Right cardiac atrium (tissue), 5 donors: ENCODE results near the gene CTPS2. TPM values are rescaled to one million over a fixed set of nuclear protein-coding genes. Genes with fewer than 3 reads are reported as not detected.
A peak's percentile ranks its signal among the peaks of the same experiment; 100 is the strongest.

Experiments
- ATAC-seq, 2 donors: fragments of 200-7000 bp; cut with Tn5 transposase; one replicate each; pipeline versions ENCODE4 v1.8.0 to v1.9.1; 2020; ENCODE audit warnings: moderate library complexity in 2 of 2, mild to moderate bottlenecking in 1 of 2
- DNase-seq, 3 donors: peaks; one replicate each; pipeline ENCODE4 v3.0.0-alpha.2; 2020
- H3K27ac ChIP-seq: one replicate; pipeline ENCODE4 v1.5.1; 2013; ENCODE audit warnings: mild to moderate bottlenecking, low read length, control low read depth, moderate library complexity
- H3K27me3 ChIP-seq: one replicate; pipeline ENCODE4 v1.6.1; 2013; ENCODE audit not compliant: control insufficient read depth, insufficient read depth
- H3K4me1 ChIP-seq: one replicate; pipeline ENCODE4 v1.6.1; 2013; ENCODE audit warnings: low read length; ENCODE audit not compliant: control insufficient read depth, insufficient read depth
- H3K4me3 ChIP-seq: one replicate; pipeline ENCODE4 v1.5.1; 2013; ENCODE audit warnings: low read length, control low read depth
- H3K9me3 ChIP-seq: one replicate; pipeline ENCODE4 v1.6.1; 2013; ENCODE audit warnings: low read length; ENCODE audit not compliant: control insufficient read depth
- WGBS: extraction: QIAGEN DNeasy Blood & Tissue Kit; methylation state at CpG from one replicate; pipeline ENCODE4 v1.1.7; 2013; 5-methylcytosine and 5-hydroxymethylcytosine counted together
- intact Hi-C, 4 donors: fragments of 100-400 bp; cut with DNase I; formaldehyde crosslinking; loops; one replicate each; pipeline versions ENCODE4 v1.11.0 to v1.14.0; 2022 to 2023
- polyA plus RNA-seq: library from polyadenylated mRNA; stranded (reverse); fragments of 200-250 nt; gene quantifications from one replicate; pipeline ENCODE4 v1.2.3, GENCODE V29; 2013
- total RNA-seq, 4 donors: library from RNA; stranded (reverse); fragmentation: NEBNext Ultra II Directional; extraction: Animal tissue kit (Norgen Biotek cat#: 25700); gene quantifications; one replicate each; pipeline ENCODE4 v1.2.1, GENCODE V29; 2021
- donor health status: healthy with polysubstance abuse.
- donor health status: DM: no; HTN: yes; CAD: no.
- donor health status: DM: no; HTN: no; CAD: no.
- donor health status: DM: no; HTN: yes; CAD: no; lungs with severe emphysema.
- donor health status: DM: yes; HTN: yes; CAD: no.

CTPS2 gene
- total and polyA plus RNA-seq, 5 donors: 4.0 to 6.8 (median 6.1) TPM

DNA sequence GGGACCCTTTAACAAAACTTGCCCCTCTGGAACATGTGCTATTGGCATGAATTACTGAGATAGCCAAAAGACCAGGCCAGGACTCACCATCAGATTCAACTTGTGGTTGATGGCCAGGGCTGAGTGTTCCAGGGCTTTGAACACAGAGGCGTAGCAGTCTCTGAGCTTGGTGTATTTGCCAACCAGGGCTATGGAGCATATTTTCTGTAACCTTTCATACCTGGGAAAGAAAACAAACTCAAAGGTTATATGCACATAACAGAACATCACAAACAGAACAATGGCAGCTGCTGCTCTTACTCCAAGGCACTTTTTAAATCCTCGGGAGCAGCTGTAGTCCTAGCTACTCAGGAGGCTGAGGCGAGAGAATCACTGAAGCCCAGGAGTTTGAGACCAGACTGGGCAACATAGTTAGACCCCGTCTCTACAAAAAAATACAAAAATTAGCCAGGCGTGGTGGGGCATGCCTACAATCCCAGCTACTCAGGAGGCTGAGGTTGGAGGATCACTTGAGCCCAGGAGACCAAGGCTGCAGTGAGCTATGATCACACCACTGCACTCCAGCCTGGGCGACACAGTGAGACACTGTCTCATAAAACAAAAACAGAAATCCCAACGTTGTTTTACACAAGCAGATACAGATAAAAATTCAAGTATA, 29.3 kb downstream of the CTPS2 start:
- H3K27me3 ChIP-seq: no peaks in the 10 kb centered on the region
- ATAC-seq (no peak), DNase-seq (no peak)
- H3K4me1 ChIP-seq: no peaks in the 10 kb centered on the region
- intact Hi-C loops: no loop called here
- H3K9me3 ChIP-seq: no peaks in the 10 kb centered on the region
- H3K27ac ChIP-seq: no peak overlapping the region
- H3K4me3 ChIP-seq: no peak overlapping the region
- 92% methylated on average over 7 of the region's 7 CpGs for WGBS

DNA sequence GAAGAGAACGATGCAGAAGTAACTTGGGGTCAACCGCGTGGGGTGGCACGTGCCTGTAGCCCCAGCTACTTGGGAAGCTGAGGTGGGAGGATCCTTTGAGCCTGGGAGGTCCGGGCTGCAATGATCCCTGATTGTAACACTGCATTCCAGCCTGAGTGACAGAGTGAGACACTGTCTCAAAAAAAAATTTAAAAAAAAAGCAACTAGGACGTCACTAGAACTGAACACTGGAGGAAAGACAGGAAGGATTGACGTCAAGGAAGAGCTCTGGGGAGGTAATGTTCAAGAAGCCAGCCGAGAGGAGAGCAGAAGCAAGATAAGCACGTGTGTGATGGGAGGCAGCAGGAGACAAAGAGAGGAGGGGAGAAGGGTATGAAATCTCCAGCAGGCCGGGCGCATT, 33.8 kb downstream of the CTPS2 start:
- H3K27ac ChIP-seq: no peak overlapping the region
- no peaks in the 10 kb centered on the region for H3K27me3 ChIP-seq
- intact Hi-C loops: loop anchor here in 1 of 4 donors (10.0 kb wide), 1 partner anchor 244 kb away; no protein-coding TSS in a partner anchor
- no peaks in the 10 kb centered on the region for H3K9me3 ChIP-seq
- no peak for DNase-seq
- 47% methylated on average over 11 of the region's 11 CpGs for WGBS
- peak; percentile 22 to 60 for ATAC-seq
- no peaks in the 10 kb centered on the region for H3K4me1 ChIP-seq
- H3K4me3 ChIP-seq: no peak overlapping the region

DNA sequence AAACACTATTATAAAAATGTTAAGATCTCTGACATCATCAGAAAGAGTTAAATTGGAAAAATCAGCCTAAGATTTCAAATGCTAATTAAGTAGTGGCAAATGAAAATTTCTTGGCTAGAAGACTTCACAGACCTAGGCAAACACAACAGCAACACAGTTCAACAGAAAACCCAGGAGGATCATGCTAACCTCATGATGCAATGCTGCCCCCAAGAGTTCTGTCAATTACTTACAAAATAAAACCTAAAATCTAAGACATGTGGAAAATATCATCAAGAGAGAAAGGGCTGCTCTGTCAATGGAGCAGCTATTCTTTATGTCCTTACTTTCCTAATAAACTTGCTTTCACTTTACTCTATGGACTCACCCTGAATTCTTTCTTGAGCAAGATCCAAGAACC, 41.5 kb downstream of the CTPS2 start:
- Histone ChIP-seq H3K9me3 (no peaks in the 10 kb centered on the region), H3K4me3 (no peak overlapping the region), H3K27me3 (no peaks in the 10 kb centered on the region), H3K27ac (no peak overlapping the region), H3K4me1 (no peaks in the 10 kb centered on the region)
- intact Hi-C loops: loop anchor here in 2 of 4 donors (5.0 to 10.0 kb wide), 2 partner anchors 234 to 236 kb away; no protein-coding TSS in a partner anchor
- no peak for DNase-seq
- peak in 1 of 2 donors; percentile 45 for ATAC-seq

DNA sequence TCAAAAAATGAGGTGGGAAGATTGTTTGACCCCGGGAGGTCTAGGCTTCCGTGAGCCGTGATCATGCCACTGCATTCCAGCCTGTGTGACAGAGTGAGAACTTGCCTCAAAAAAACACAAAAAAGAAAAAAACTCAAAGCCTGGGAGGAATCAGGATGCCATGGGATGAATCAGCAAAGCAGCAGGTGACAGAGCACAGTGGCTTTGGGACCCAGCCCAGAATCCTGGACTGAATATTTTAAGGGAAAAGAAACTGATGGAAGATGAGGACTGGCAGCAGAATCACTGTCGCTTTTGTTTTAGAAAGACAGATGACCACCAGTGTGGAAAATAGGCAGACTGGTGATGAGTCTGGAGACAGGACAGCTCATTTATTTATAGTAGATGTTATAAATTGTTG, 45.9 kb downstream of the CTPS2 start:
- DNase-seq (no peak), ATAC-seq (no peak)
- Histone ChIP-seq H3K27me3 (no peaks in the 10 kb centered on the region), H3K9me3 (no peaks in the 10 kb centered on the region), H3K4me1 (no peaks in the 10 kb centered on the region), H3K4me3 (no peak overlapping the region), H3K27ac (no peak overlapping the region)
- intact Hi-C loops: loop anchor here in 1 of 4 donors (10.0 kb wide), 1 partner anchor 232 kb away; no protein-coding TSS in a partner anchor
- 83% methylated on average over 4 of the region's 4 CpGs for WGBS

DNA sequence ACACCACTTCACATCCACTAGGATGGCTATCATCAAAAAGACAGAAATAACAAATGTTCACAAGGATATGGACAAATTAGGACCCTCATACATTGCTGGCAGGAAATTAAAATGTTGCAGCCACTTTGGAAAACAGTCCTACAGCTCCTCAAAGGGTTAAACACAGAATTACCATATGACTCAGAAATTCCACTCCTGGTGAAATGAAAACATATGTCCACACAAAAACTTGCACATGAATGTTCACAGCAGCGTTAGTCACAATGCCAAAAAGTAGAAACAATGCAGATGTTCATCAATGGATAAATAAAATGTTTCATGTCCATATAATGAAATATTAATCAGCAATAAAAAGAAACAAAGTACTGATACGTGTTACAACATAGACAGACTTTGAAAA, 47.4 kb downstream of the CTPS2 start:
- ATAC-seq (no peak), DNase-seq (no peak)
- H3K9me3 ChIP-seq: no peaks in the 10 kb centered on the region
- H3K27ac ChIP-seq: no peak overlapping the region
- H3K4me1 ChIP-seq: no peaks in the 10 kb centered on the region
- 55% methylated on average over 2 of the region's 2 CpGs for WGBS
- no peak overlapping the region for H3K4me3 ChIP-seq
- no peaks in the 10 kb centered on the region for H3K27me3 ChIP-seq
- intact Hi-C loops: loop anchor here in 1 of 4 donors (10.0 kb wide), 1 partner anchor 230 kb away; no protein-coding TSS in a partner anchor

DNA sequence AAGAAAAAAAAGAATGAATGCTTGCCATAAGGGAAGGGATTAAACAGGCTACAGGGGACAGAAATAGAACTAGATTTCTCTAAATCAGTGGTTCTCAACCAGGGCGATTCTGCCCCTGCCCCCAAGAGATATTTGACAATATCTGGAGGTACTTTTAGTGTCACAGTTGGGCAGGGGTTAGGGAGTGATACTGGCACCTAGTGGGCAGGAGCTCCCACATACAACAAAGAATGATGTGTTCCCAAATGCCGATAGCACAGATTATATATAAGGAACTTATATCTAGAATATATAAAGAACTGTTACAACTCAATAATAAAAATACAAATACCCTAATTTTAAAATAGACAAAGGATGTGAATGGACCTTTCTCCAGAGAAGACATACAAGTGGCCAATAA, 47.8 kb downstream of the CTPS2 start:
- 81% methylated on average over 2 of the region's 2 CpGs for WGBS
- DNase-seq (no peak), ATAC-seq (no peak)
- no peak overlapping the region for H3K27ac ChIP-seq
- no peaks in the 10 kb centered on the region for H3K27me3 ChIP-seq
- intact Hi-C loops: loop anchor here in 1 of 4 donors (10.0 kb wide), 1 partner anchor 230 kb away; no protein-coding TSS in a partner anchor
- no peaks in the 10 kb centered on the region for H3K9me3 ChIP-seq
- no peak overlapping the region for H3K4me3 ChIP-seq
- H3K4me1 ChIP-seq: no peaks in the 10 kb centered on the region

DNA sequence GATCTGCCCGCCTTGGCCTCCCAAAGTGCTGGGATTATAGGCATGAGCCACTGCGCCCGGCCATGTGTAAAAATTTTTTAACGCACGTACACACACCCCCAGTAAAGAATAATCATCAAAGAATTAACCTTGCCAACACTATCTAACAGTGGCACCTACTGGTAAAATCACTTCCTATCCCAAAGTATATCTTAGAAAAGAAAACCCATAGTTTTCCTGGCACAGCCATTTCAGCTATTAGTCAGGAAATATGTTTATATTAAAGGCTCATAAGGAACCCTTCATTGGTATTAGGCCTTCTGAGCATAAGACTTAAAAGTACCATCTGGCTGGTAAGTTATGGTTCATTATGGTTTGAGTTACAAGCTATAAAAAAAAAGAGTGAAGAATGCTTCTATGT, 48.4 kb downstream of the CTPS2 start:
- Histone ChIP-seq H3K27ac (no peak overlapping the region), H3K4me1 (no peaks in the 10 kb centered on the region), H3K27me3 (no peaks in the 10 kb centered on the region), H3K9me3 (no peaks in the 10 kb centered on the region), H3K4me3 (no peak overlapping the region)
- intact Hi-C loops: loop anchor here in 1 of 4 donors (10.0 kb wide), 1 partner anchor 229 kb away; no protein-coding TSS in a partner anchor
- WGBS: 86% methylated on average over 5 of the region's 5 CpGs
- DNase-seq (no peak), ATAC-seq (no peak)

DNA sequence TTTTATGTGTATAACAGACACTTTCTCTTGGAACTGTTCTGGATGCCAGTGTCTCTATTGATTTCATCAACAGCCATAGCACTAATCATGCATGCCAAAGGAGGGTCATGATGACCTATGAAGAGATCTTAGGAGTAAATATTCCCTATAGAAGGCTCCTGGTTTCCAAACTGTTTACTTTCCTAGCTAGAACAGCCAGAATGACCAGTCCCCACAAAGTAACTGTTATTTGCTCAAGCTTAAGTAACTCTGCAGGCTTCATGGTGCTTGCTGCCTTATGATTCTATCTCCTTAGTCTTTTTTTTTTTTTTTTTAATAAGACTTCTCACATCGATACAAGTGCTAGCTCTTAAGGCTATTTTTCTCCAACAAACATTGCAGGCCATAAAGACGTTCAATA, 50.1 kb downstream of the CTPS2 start:
- intact Hi-C loops: loop anchor here in 1 of 4 donors (10.0 kb wide), 1 partner anchor 228 kb away; no protein-coding TSS in a partner anchor
- no peaks in the 10 kb centered on the region for H3K9me3 ChIP-seq
- no peaks in the 10 kb centered on the region for H3K27me3 ChIP-seq
- no peak for ATAC-seq
- no peak overlapping the region for H3K4me3 ChIP-seq
- H3K27ac ChIP-seq: no peak overlapping the region
- 89% methylated on average over 2 of the region's 2 CpGs for WGBS
- no peak for DNase-seq
- H3K4me1 ChIP-seq: no peaks in the 10 kb centered on the region

DNA sequence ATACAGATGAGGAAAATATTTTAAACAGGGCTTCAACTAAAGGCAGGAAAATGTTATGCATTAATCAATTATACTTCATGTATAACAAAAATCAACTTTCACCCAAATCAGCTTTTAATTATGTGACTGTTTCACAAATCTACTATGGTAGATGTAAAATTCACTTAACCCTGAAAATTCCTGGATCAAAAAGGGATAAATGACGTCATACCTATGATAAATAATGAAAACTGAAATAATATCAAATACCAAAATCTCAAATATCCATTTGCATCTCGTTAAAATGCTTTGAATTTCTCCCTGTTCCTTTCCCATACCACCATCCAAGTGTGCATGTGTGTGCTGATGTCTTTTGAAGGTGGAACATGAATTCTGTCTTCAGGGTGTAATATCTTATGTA, 51.0 kb downstream of the CTPS2 start:
- WGBS: 91% methylated on average over 2 of the region's 2 CpGs
- H3K9me3 ChIP-seq: no peaks in the 10 kb centered on the region
- intact Hi-C loops: loop anchor here in 1 of 4 donors (10.0 kb wide), 1 partner anchor 227 kb away; no protein-coding TSS in a partner anchor
- no peak overlapping the region for H3K27ac ChIP-seq
- ATAC-seq (no peak), DNase-seq (no peak)
- no peaks in the 10 kb centered on the region for H3K4me1 ChIP-seq
- no peaks in the 10 kb centered on the region for H3K27me3 ChIP-seq
- H3K4me3 ChIP-seq: no peak overlapping the region

DNA sequence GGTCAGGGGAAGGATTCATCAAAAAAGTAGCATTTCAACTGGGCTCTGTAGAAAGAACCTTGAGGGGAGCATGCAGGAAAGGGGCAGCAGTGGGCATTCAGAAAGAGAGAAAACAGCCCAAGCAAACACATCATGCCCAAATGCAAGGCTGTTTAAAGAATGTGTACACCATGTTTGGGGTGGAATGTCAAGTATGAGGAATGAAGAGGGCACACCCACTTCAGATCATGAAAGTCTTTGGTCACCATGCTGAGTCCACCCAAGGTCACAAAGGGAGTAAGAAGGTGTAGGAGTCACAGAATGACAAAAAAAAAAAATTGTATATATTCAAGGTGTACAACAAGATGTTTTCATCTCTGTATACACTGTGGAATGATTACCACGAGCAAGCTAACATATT, 53.1 kb downstream of the CTPS2 start:
- WGBS: 77% methylated on average over 1 of the region's 1 CpG
- ATAC-seq (no peak), DNase-seq (no peak)
- no peak overlapping the region for H3K4me3 ChIP-seq
- no peaks in the 10 kb centered on the region for H3K9me3 ChIP-seq
- no peak overlapping the region for H3K27ac ChIP-seq
- H3K4me1 ChIP-seq: no peaks in the 10 kb centered on the region
- H3K27me3 ChIP-seq: no peaks in the 10 kb centered on the region
- intact Hi-C loops: no loop called here

DNA sequence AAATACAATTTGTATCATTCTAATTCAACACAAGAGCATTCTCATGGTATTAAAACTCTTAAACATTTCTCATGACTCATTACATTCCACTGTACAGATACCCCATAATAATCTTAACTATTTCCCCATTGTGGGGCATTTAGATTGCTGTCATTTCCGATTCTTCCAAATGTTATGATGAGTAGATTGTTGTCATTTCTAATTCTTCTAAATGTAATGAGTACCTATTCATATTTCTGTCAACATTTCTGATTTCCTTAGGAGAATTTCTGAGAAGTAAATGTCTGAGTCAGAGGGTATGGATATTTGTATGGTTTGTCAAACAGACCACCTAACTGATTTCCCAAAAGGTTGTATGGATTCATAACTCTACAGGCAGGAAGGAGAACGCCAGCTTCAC, 54.2 kb downstream of the CTPS2 start:
- DNase-seq: no peak
- no peaks in the 10 kb centered on the region for H3K4me1 ChIP-seq
- WGBS: 93% methylated on average over 2 of the region's 2 CpGs
- no peaks in the 10 kb centered on the region for H3K27me3 ChIP-seq
- no peak overlapping the region for H3K4me3 ChIP-seq
- no peak for ATAC-seq
- intact Hi-C loops: no loop called here
- H3K9me3 ChIP-seq: no peaks in the 10 kb centered on the region
- H3K27ac ChIP-seq: no peak overlapping the region
